ENCODE results near the gene PFKFB4.

Gene PFKFB4

GRCh38 chr3:48518638-48519276, 37.8 kb downstream of the PFKFB4 start:
- TF ChIP-seq TAF1 (IDR thresholded peaks at IDR 0.05; ENCODE audit: borderline replicate concordance, insufficient read depth, low read length) (no peak), FOXP2 (optimal IDR thresholded peaks at IDR 0.05; ENCODE audit: borderline replicate concordance, extremely low read depth, extremely low read length, insufficient read depth) (no peak), REST (IDR thresholded peaks at IDR 0.05; ENCODE audit: insufficient read depth in 1 of 2, low read depth in 2 of 2, low read length in 2 of 2) (no peak), POLR2AphosphoS5 (IDR thresholded peaks at IDR 0.05; ENCODE audit: low read depth, low read length) (no peak), SIN3A (IDR thresholded peaks at IDR 0.05; ENCODE audit: borderline replicate concordance, insufficient read depth, low read length) (no peak)

GRCh38 chr3:48518069-48518468, 38.5 kb downstream of the PFKFB4 start:
- no peak for TF ChIP-seq FOXP2 (optimal IDR thresholded peaks at IDR 0.05; ENCODE audit: borderline replicate concordance, extremely low read depth, extremely low read length, insufficient read depth)
- TF ChIP-seq TAF1 (IDR thresholded peaks at IDR 0.05; ENCODE audit: borderline replicate concordance, insufficient read depth, low read length) = no peak
- TF ChIP-seq SIN3A (IDR thresholded peaks at IDR 0.05; ENCODE audit: borderline replicate concordance, insufficient read depth, low read length) = no peak
- no peak for TF ChIP-seq POLR2AphosphoS5 (IDR thresholded peaks at IDR 0.05; ENCODE audit: low read depth, low read length)
- TF ChIP-seq REST (IDR thresholded peaks at IDR 0.05; ENCODE audit: insufficient read depth in 1 of 2, low read depth in 2 of 2, low read length in 2 of 2) = no peak

GRCh38 chr3:48516571-48516970, 40.0 kb downstream of the PFKFB4 start:
- TF ChIP-seq SIN3A (IDR thresholded peaks at IDR 0.05; ENCODE audit: borderline replicate concordance, insufficient read depth, low read length) = no peak
- TF ChIP-seq TAF1 (IDR thresholded peaks at IDR 0.05; ENCODE audit: borderline replicate concordance, insufficient read depth, low read length) = no peak
- no peak for TF ChIP-seq POLR2AphosphoS5 (IDR thresholded peaks at IDR 0.05; ENCODE audit: low read depth, low read length)
- TF ChIP-seq REST (IDR thresholded peaks at IDR 0.05; ENCODE audit: insufficient read depth in 1 of 2, low read depth in 2 of 2, low read length in 2 of 2) = no peak
- TF ChIP-seq FOXP2 (optimal IDR thresholded peaks at IDR 0.05; ENCODE audit: borderline replicate concordance, extremely low read depth, extremely low read length, insufficient read depth) = no peak

- TF ChIP-seq REST (IDR thresholded peaks at IDR 0.05; ENCODE audit: insufficient read depth in 1 of 2, low read depth in 2 of 2, low read length in 2 of 2) (no peak), SIN3A (IDR thresholded peaks at IDR 0.05; ENCODE audit: borderline replicate concordance, insufficient read depth, low read length) (no peak)
These were observed 42.0 kb downstream of the PFKFB4 start for GRCh38 chr3:48514431-48515227.
